HepG2 (cell line): ENCODE data around the gene STAB2. TPM values are rescaled to one million over a fixed set of nuclear protein-coding genes. Genes with fewer than 3 reads are reported as not detected.

ENCODE experiments used
- ATAC-seq: fragments of 200-7000 bp; cut with Tn5 transposase; 3 replicates; pipeline ENCODE4 v1.9.1; 2020; ENCODE audit warnings: mild to moderate bottlenecking, moderate library complexity
- BruUV-seq: library from RNA; stranded (reverse); fragments of 400-500 nt; replicated peaks from 2 replicates; lab custom pipeline; 2021; lab: Mats Ljungman, UMichigan
- CTCF ChIA-PET: fragments of 300-600 bp; formaldehyde crosslinking; extraction: SDS; loops from one replicate; lab custom pipeline; 2021; ENCODE audit warnings: low total read pairs, inconsistent platforms, low intra/inter-chr PET ratio; lab: Yijun Ruan, JAX
- POLR2A ChIA-PET: fragments of 350-600 bp; sonication (Branson Sonifier 250); formaldehyde crosslinking; loops from one replicate; lab custom pipeline; 2020; ENCODE audit warnings: antibody characterized with exemption, inconsistent platforms; lab: Yijun Ruan, JAX
- DNase-seq: peaks from one replicate; pipeline ENCODE4 v3.0.0-alpha.2; 2015; ENCODE audit warnings: low spot score
- FAIRE-seq: peaks from 3 replicates; lab custom pipeline; 2011; peaks lifted over from hg19 to GRCh38; lab: Jason Lieb, UNC
- H2AFZ ChIP-seq: one replicate; pipeline ENCODE4 v1.6.1; 2011; ENCODE audit warnings: low read length, inconsistent platforms
- H3K27ac ChIP-seq: fragments of 300-600 bp; 3 replicates; pipeline ENCODE4 v1.8.0; 2011; ENCODE audit warnings: mixed run types, mild to moderate bottlenecking, mixed read lengths, low read length, inconsistent platforms; ENCODE audit not compliant: insufficient read depth; ENCODE audit errors: extremely low read length
- H3K27me3 ChIP-seq, 2 experiments: fragments of 200-600 bp in 1 of 2; 2 replicates in 1 of 2; 3 replicates in 1 of 2; pipeline versions ENCODE4 v1.6.0 to v1.8.0; 2011; ENCODE audit warnings: low read length in 2 of 2, mild to moderate bottlenecking in 2 of 2, moderate library complexity in 2 of 2, inconsistent platforms in 1 of 2; ENCODE audit not compliant: insufficient read depth in 2 of 2, control insufficient read depth in 1 of 2
- H3K36me3 ChIP-seq, 2 experiments: fragments of 200-600 bp in 1 of 2; replicated peaks in 1 of 2; 2 replicates in 1 of 2; 3 replicates in 1 of 2; pipeline versions ENCODE4 v1.5.1 to v1.8.0; 2011; ENCODE audit warnings: low read length in 2 of 2, inconsistent platforms in 1 of 2; ENCODE audit not compliant: insufficient read depth in 2 of 2, control insufficient read depth in 1 of 2
- H3K4me1 ChIP-seq: 2 replicates; pipeline ENCODE4 v1.5.1; 2012; ENCODE audit warnings: low read length, inconsistent platforms; ENCODE audit not compliant: insufficient read depth
- H3K4me2 ChIP-seq: 2 replicates; pipeline ENCODE4 v1.6.0; 2011; ENCODE audit warnings: low read depth, low read length, inconsistent platforms
- H3K4me3 ChIP-seq, 3 experiments: fragments of 200-600 bp in 1 of 3; sonication (generic), shearing (Covaris generic) in 1 of 3; replicated peaks in 1 of 3; 2 replicates each; pipeline ENCODE4 v1.5.1; 2011 to 2016; ENCODE audit warnings: low read length in 3 of 3, inconsistent platforms in 2 of 3, low read depth in 2 of 3, mild to moderate bottlenecking in 2 of 3, control low read depth in 1 of 3, mixed read lengths in 1 of 3; ENCODE audit not compliant: insufficient read depth in 1 of 3
- H3K79me2 ChIP-seq: one replicate; pipeline ENCODE4 v1.6.1; 2011; ENCODE audit warnings: low read length, inconsistent platforms; ENCODE audit not compliant: insufficient read depth
- H3K9ac ChIP-seq: 2 replicates; pipeline ENCODE4 v1.6.0; 2011; ENCODE audit warnings: mild to moderate bottlenecking, low read depth, low read length, inconsistent platforms; ENCODE audit not compliant: insufficient read depth
- H3K9me3 ChIP-seq: 2 replicates; pipeline ENCODE4 v1.5.1; 2012; ENCODE audit warnings: mild to moderate bottlenecking, low read length
- H4K20me1 ChIP-seq: 2 replicates; pipeline ENCODE4 v1.6.0; 2011; ENCODE audit warnings: inconsistent platforms, mild to moderate bottlenecking, low read length, moderate library complexity; ENCODE audit not compliant: insufficient read depth
- DMTF1 ChIP-seq: sonication (generic); formaldehyde crosslinking; IDR thresholded peaks from 2 replicates; pipeline ENCODE4 v1.4.0; 2020; ENCODE audit warnings: mild to moderate bottlenecking, missing genetic modification reagents
- EEA1 ChIP-seq: sonication (generic); formaldehyde crosslinking; IDR thresholded peaks from 2 replicates; pipeline ENCODE4 v1.5.1; 2020; ENCODE audit warnings: mild to moderate bottlenecking, missing genetic modification reagents, borderline replicate concordance
- MAFF ChIP-seq: IDR thresholded peaks from 2 replicates; pipeline ENCODE4 v1.6.1; 2011; ENCODE audit warnings: low read depth, low read length, improper control_type of control experiment
- MAFK ChIP-seq, 2 experiments: IDR thresholded peaks in 1 of 2; conservative IDR thresholded peaks in 1 of 2; 2 replicates each; pipeline ENCODE4 v1.6.1; 2011; ENCODE audit warnings: improper control_type of control experiment in 2 of 2, low read length in 2 of 2
- NONO ChIP-seq, 2 experiments: fragments of 450-650 bp in 1 of 2; sonication (generic) in 1 of 2; formaldehyde crosslinking in 1 of 2; IDR thresholded peaks in 1 of 2; conservative IDR thresholded peaks in 1 of 2; 2 replicates each; pipeline versions ENCODE4 v1.6.1 to v1.8.0; 2017 to 2022; ENCODE audit warnings: mild to moderate bottlenecking in 1 of 2, missing genetic modification reagents in 1 of 2, moderate library complexity in 1 of 2
- ZFP1 ChIP-seq: IDR thresholded peaks from 2 replicates; pipeline ENCODE4 v1.6.1; 2016
- WGBS: methylation state at CpG from one replicate; pipeline ENCODE4 v1.1.6; 2017; ENCODE audit warnings: low lambda C conversion rate; 5-methylcytosine and 5-hydroxymethylcytosine counted together
- in situ Hi-C: cut with HindIII; loops from 2 replicates; pipeline ENCODE4 v1.10.0; 2017; ENCODE audit warnings: low pct_unique_long_range_greater_than_20kb; ENCODE audit not compliant: extremely low pct_ligation_motif_present
- intact Hi-C: fragments of 100-400 bp; cut with micrococcal nuclease; formaldehyde crosslinking; loops from one replicate; pipeline ENCODE4 v1.10.0; 2022; ENCODE audit not compliant: unreplicated experiment
- polyA plus RNA-seq, 8 experiments: library from polyadenylated mRNA; depleted of rRNA in 3 of 8; stranded (reverse) in 7 of 8; unstranded in 1 of 8; fragments of >200 nt; fragmentation: Illumina TruSeq in 4 of 8; extraction: Trizol in 4 of 8; gene quantifications; 2 replicates each; pipeline versions ENCODE4 v1.2.1 to v1.2.3, GENCODE V29; 2011 to 2016; ENCODE audit warnings: low read depth in 4 of 8, missing spikeins in 1 of 8, mixed read lengths in 1 of 8; ENCODE audit not compliant: insufficient read depth in 1 of 8
- total RNA-seq, 5 experiments: library from RNA; depleted of rRNA; stranded (reverse); fragments of >200 nt; fragmentation: Illumina TruSeq; extraction: Trizol; gene quantifications; 2 replicates each; pipeline ENCODE4 v1.2.3, GENCODE V29; 2016; ENCODE audit warnings: low read depth in 1 of 5

The STAB2 gene
- total and polyA plus RNA-seq, 2 of the 13 experiments (the other 11 are each of a cell fraction or from before 2014, with no cell fraction given), result not detected

- CTCF ChIA-PET, result no interaction called here
- in situ Hi-C loops, result no loop called here
- no peak for FAIRE-seq
Observed at GRCh38 chr12:103569278-103569677, 17.8 kb upstream of the STAB2 start.

More at GRCh38 chr12:103569278-103569677, 17.8 kb upstream of the STAB2 start:
- no peak for DNase-seq
- Histone ChIP-seq H4K20me1 (no peaks in the 10 kb centered on the region), H3K79me2 (no peaks in the 10 kb centered on the region), H3K9ac (no peak overlapping the region), H3K4me2 (no peak overlapping the region), H3K27ac (no peak overlapping the region), H2AFZ (no peak overlapping the region), H3K36me3 (no peaks in the 10 kb centered on the region), H3K27me3 (no peaks in the 10 kb centered on the region), H3K9me3 (peaks cover 20% of the 10 kb centered on the region), H3K4me1 (no peaks in the 10 kb centered on the region), H3K4me3 (no peak overlapping the region)
- no TSS peak for BruUV-seq
- WGBS, result 0% methylated on average over 1 of the region's 1 CpG
- intact Hi-C loops, result no loop called here
- TF ChIP-seq DMTF1 (CRISPR knock-in tag) (no peak), ZFP1 (CRISPR knock-in tag) (no peak), NONO (IDR thresholded peaks at IDR 0.05) (no peak), NONO (CRISPR knock-in tag; conservative IDR thresholded peaks at IDR 0.05) (no peak), EEA1 (CRISPR knock-in tag) (no peak), MAFF (peak; percentile 49), MAFK (conservative IDR thresholded peaks at IDR 0.05 in 1 of 2, IDR thresholded peaks at IDR 0.05 in 1 of 2; ENCODE audit: low read length in 2 of 2) (peak; percentile 46 to 75)
- no peak for ATAC-seq
- POLR2A ChIA-PET, result no interaction called here
